Lower leg skin (tissue), 4 donors: Measurements from ENCODE around the gene TBC1D24. TPM values are rescaled to one million over a fixed set of nuclear protein-coding genes. Genes with fewer than 3 reads are reported as not detected.
A peak's percentile ranks its signal among the peaks of the same experiment; 100 is the strongest.

ENCODE experiments used
- DNase-seq, 2 donors: peaks; one replicate each; pipeline ENCODE4 v3.0.0-alpha.2; 2019; ENCODE audit warnings: low spot score in 2 of 2
- H3K4me3 ChIP-seq: fragments of 200-600 bp; sonication (generic); 2 replicates; pipeline ENCODE4 v1.5.1; 2017; ENCODE audit warnings: mild to moderate bottlenecking, low read depth; ENCODE audit not compliant: poor library complexity, severe bottlenecking
- CTCF ChIP-seq, 3 donors: fragments of 450-650 bp; IDR thresholded peaks; one replicate each; pipeline ENCODE4 v1.5.1; 2016; ENCODE audit warnings: antibody characterized with exemption in 3 of 3, mild to moderate bottlenecking in 3 of 3, moderate library complexity in 2 of 3
- POLR2A ChIP-seq, 2 donors: fragments of 450-650 bp; IDR thresholded peaks; one replicate each; pipeline ENCODE4 v1.6.1; 2016 to 2017; ENCODE audit warnings: antibody characterized with exemption in 2 of 2, mild to moderate bottlenecking in 1 of 2, moderate library complexity in 1 of 2
- WGBS, 2 donors: methylation state at CpG; one replicate each; pipeline ENCODE4 v1.1.5; 2018; 5-methylcytosine and 5-hydroxymethylcytosine counted together
- intact Hi-C: fragments of 100-400 bp; cut with DNase I; formaldehyde crosslinking; loops from one replicate; pipeline ENCODE4 v1.15.0; 2023; ENCODE audit warnings: low total_unique reads
- total RNA-seq, 4 donors: library from RNA; depleted of rRNA; stranded (reverse); fragments of >200 nt; gene quantifications; one replicate each; pipeline ENCODE4 v1.1.0, GENCODE V29; 2016

Gene TBC1D24
- total RNA-seq, 4 donors from 2014 or later: 12.1 to 19.1 (median 15.3) TPM

DNA sequence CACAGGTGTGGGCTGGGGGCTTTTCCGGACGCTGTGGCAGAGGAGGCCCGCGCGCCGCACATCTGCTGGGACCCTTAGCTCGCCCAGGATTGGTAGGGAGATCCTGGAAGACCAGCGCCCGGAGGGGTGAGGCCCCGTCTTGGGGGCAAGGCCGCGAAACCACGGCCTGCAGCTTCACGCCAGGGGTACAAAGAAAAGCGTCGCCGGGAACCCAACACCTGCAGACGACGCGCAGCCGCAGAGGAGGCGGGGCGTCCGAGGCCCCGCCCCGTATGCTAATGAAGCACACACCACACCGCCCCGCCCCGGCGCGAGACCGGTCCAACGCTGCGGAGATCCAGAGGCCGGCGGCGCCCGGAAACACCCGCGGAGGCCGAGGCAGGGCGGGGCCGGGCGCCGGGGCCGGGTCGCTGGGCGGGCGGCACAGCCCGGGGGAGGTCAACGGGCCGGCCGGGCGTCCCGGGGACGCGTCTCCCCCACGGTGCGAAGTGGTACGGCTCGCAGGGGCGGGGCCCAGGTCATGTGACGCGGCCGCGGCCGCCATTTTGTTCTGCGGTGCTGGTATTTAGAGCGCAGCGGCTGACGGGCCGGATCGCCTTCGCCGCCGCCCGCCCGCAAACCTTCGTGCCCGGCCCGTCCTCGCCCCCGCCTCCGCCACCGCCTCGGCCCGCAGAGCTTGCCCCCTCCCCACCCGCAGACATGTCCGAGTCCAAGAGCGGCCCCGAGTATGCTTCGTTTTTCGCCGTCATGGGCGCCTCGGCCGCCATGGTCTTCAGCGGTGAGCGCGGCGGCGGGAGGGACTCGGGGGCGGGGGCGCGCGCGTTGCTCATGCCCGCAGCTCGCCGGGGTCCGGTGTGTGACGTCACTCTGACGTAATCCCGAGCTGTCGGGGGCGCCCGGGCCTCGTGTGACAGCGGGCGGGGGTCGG, 38.7 kb downstream of the TBC1D24 start, which contains the start of gene ATP6V0C:
Gene ATP6V0C, plus strand, starts transcription at position 548 of the 928 bp plus-strand sequence. Its CDS starts 152 bp downstream, at position 700.
- 1 to 2% methylated on average over 22 to 79 of the region's 122 CpGs for WGBS, 2 donors
- DNase-seq: peak; percentile 90 to 98
- intact Hi-C loops: no loop called here
- no peak for TF ChIP-seq CTCF (IDR thresholded peaks at IDR 0.05)
- TF ChIP-seq POLR2A (IDR thresholded peaks at IDR 0.05): peak in 1 of 2 donors; percentile 93
- H3K4me3 ChIP-seq: peak within 1 kb of the TSS; percentile 95

GRCh38 chr16:2514333-2515179, 39.6 kb downstream of the TBC1D24 start:
- TF ChIP-seq CTCF (IDR thresholded peaks at IDR 0.05) (no peak), POLR2A (IDR thresholded peaks at IDR 0.05) (no peak)
- DNase-seq: no peak
- WGBS, 2 donors: 1% methylated on average over 13 to 62 of the region's 63 CpGs
- H3K4me3 ChIP-seq: peak overlapping the region; percentile 95
- intact Hi-C loops: no loop called here

DNA sequence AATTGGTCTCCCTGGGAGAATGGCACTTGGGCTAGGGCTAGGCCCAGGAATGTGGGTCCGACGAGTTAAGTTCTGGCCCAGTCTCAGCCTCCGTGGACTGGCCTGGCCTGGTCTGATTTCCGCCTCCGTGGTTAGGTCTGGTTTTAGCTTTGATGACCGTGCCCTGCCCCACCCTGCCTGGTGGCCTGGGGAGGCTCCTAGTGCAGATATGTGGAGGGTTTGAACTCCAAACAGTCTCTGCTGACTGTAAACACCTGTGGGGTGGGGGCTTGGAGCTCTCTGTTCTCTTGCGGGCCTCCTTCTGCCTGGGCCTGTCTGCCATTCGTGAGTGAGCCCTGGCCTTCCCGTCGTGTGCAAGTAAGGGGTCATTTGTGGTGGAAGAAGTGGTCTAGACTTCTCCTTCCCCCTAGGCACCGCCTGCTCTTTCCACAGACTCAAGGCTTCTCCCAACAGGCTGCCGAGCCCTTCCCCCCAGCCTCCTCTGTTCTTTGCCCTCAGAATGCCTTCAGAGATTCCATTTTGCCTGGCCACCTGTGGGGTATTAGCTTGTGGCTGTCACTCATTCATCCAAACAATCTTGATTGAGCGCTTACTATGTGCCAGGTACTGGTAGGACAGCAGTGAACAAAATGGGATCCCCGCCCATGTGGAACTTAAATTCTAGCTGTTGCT, 40.4 kb downstream of the TBC1D24 start:
- DNase-seq: no peak
- 17 to 22% methylated on average over 12 to 14 of the region's 14 CpGs for WGBS, 2 donors
- H3K4me3 ChIP-seq: peak overlapping the region; percentile 95
- TF ChIP-seq CTCF (IDR thresholded peaks at IDR 0.05) (no peak), POLR2A (IDR thresholded peaks at IDR 0.05) (no peak)
- intact Hi-C loops: no loop called here

GRCh38 chr16:2516391-2517240, 41.7 kb downstream of the TBC1D24 start:
- no peak overlapping the region for H3K4me3 ChIP-seq
- TF ChIP-seq CTCF (IDR thresholded peaks at IDR 0.05): no peak
- no peak for TF ChIP-seq POLR2A (IDR thresholded peaks at IDR 0.05)
- 59 to 60% methylated on average over 11 of the region's 11 CpGs for WGBS, 2 donors
- intact Hi-C loops: no loop called here
- DNase-seq: no peak
